ENCODE results near the gene PI16. TPM values are rescaled to one million over a fixed set of nuclear protein-coding genes. Genes with fewer than 3 reads are reported as not detected.

Gene PI16
- total RNA-seq, 1 experiment from 2014 or later = 0.83 TPM

GRCh38 chr6:36967301-36967700, 12.8 kb downstream of the PI16 start:
- H3K79me2 ChIP-seq (ENCODE audit: low read depth) = no peaks in the 10 kb centered on the region
- DNase-seq = no peak
- no peak overlapping the region for H3K4me3 ChIP-seq
- no peaks in the 10 kb centered on the region for H3K9me2 ChIP-seq (ENCODE audit: insufficient read depth)
- H2AFZ ChIP-seq = no peak overlapping the region
- ChIA-PET POLR2A (ENCODE audit: unreplicated experiment) (no interaction called here), CTCF (no interaction called here)
- no peak overlapping the region for H3K27ac ChIP-seq
- H3K4me1 ChIP-seq (replicated peaks; ENCODE audit: insufficient read depth) = no peaks in the 10 kb centered on the region
- no peaks in the 10 kb centered on the region for H3K9me3 ChIP-seq (ENCODE audit: insufficient read depth, low read depth)
- intact Hi-C loops (cut with micrococcal nuclease; ENCODE audit: unreplicated experiment) = no loop called here
- BruUV-seq (replicated peaks) = no TSS peak
- H3K4me2 ChIP-seq = no peak overlapping the region
- H4K20me1 ChIP-seq (ENCODE audit: insufficient read depth) = no peaks in the 10 kb centered on the region
- no peaks in the 10 kb centered on the region for H3K27me3 ChIP-seq (ENCODE audit: insufficient read depth, low read depth)
- peaks cover 18% of the 10 kb centered on the region; the same call in 1 of the 2 replicates for H3F3A ChIP-seq (ENCODE audit: insufficient read depth, low read depth)
- H3K36me3 ChIP-seq (ENCODE audit: low read depth) = peaks cover 4% of the 10 kb centered on the region; the same call in 1 of the 2 replicates
- no peak for TF ChIP-seq EZH2 (IDR thresholded peaks at IDR 0.05; ENCODE audit: low read depth)

- Histone ChIP-seq H3K79me2 (ENCODE audit: low read depth) (no peaks in the 10 kb centered on the region), H3K4me3 (no peak overlapping the region), H3K4me2 (no peak overlapping the region), H3K4me1 (replicated peaks; ENCODE audit: insufficient read depth) (no peaks in the 10 kb centered on the region), H3K36me3 (ENCODE audit: low read depth) (peaks cover 4% of the 10 kb centered on the region; the same call in 1 of the 2 replicates), H3F3A (ENCODE audit: insufficient read depth, low read depth) (peaks cover 18% of the 10 kb centered on the region; the same call in 1 of the 2 replicates), H4K20me1 (ENCODE audit: insufficient read depth) (no peaks in the 10 kb centered on the region), H3K27ac (no peak overlapping the region), H3K9me2 (ENCODE audit: insufficient read depth) (no peaks in the 10 kb centered on the region), H2AFZ (no peak overlapping the region), H3K9me3 (ENCODE audit: insufficient read depth, low read depth) (no peaks in the 10 kb centered on the region), H3K27me3 (ENCODE audit: insufficient read depth, low read depth) (no peaks in the 10 kb centered on the region)
- ChIA-PET POLR2A (ENCODE audit: unreplicated experiment) (no interaction called here), CTCF (no interaction called here)
- TF ChIP-seq CTCF (conservative IDR thresholded peaks at IDR 0.05) (no peak), EZH2 (IDR thresholded peaks at IDR 0.05; ENCODE audit: low read depth) (no peak)
- intact Hi-C loops (cut with micrococcal nuclease; ENCODE audit: unreplicated experiment) = no loop called here
- no peak for DNase-seq
- BruUV-seq (replicated peaks) = no TSS peak
These were observed 13.2 kb downstream of the PI16 start for GRCh38 chr6:36967757-36968156.

- Histone ChIP-seq H3K36me3 (ENCODE audit: low read depth) (peaks cover 4% of the 10 kb centered on the region), H3K4me1 (replicated peaks; ENCODE audit: insufficient read depth) (no peaks in the 10 kb centered on the region)
- no peak for TF ChIP-seq EZH2 (IDR thresholded peaks at IDR 0.05; ENCODE audit: low read depth)
These were observed 13.9 kb downstream of the PI16 start for GRCh38 chr6:36968266-36968977.

GRCh38 chr6:36969240-36969691, 14.7 kb downstream of the PI16 start:
- H3K9me2 ChIP-seq (ENCODE audit: insufficient read depth) = no peaks in the 10 kb centered on the region
- no peak for DNase-seq
- peaks cover 18% of the 10 kb centered on the region; the same call in 1 of the 2 replicates for H3F3A ChIP-seq (ENCODE audit: insufficient read depth, low read depth)
- POLR2A ChIA-PET (ENCODE audit: unreplicated experiment) = no interaction called here
- H3K4me2 ChIP-seq = no peak overlapping the region
- no peaks in the 10 kb centered on the region for H3K4me1 ChIP-seq (replicated peaks; ENCODE audit: insufficient read depth)
- peaks cover 10% of the 10 kb centered on the region for H3K36me3 ChIP-seq (ENCODE audit: low read depth)
- H3K27me3 ChIP-seq (ENCODE audit: insufficient read depth, low read depth) = no peaks in the 10 kb centered on the region
- no TSS peak for BruUV-seq (replicated peaks)
- H3K4me3 ChIP-seq = no peak overlapping the region
- TF ChIP-seq CTCF (conservative IDR thresholded peaks at IDR 0.05) (no peak), EZH2 (IDR thresholded peaks at IDR 0.05; ENCODE audit: low read depth) (no peak)
- no peaks in the 10 kb centered on the region for H3K79me2 ChIP-seq (ENCODE audit: low read depth)
- H2AFZ ChIP-seq = no peak overlapping the region
- H3K27ac ChIP-seq = no peak overlapping the region
- no peaks in the 10 kb centered on the region for H4K20me1 ChIP-seq (ENCODE audit: insufficient read depth)
- intact Hi-C loops (cut with micrococcal nuclease; ENCODE audit: unreplicated experiment) = no loop called here
- CTCF ChIA-PET = no interaction called here
- H3K9me3 ChIP-seq (ENCODE audit: insufficient read depth, low read depth) = no peaks in the 10 kb centered on the region

More at GRCh38 chr6:36968266-36968977, 13.9 kb downstream of the PI16 start:
- Histone ChIP-seq H2AFZ (no peak overlapping the region), H3K9me3 (ENCODE audit: insufficient read depth, low read depth) (no peaks in the 10 kb centered on the region), H3K4me2 (no peak overlapping the region), H3K9me2 (ENCODE audit: insufficient read depth) (no peaks in the 10 kb centered on the region), H3K79me2 (ENCODE audit: low read depth) (no peaks in the 10 kb centered on the region), H3K27me3 (ENCODE audit: insufficient read depth, low read depth) (no peaks in the 10 kb centered on the region), H3K4me3 (no peak overlapping the region), H3F3A (ENCODE audit: insufficient read depth, low read depth) (peaks cover 18% of the 10 kb centered on the region; the same call in 1 of the 2 replicates), H4K20me1 (ENCODE audit: insufficient read depth) (no peaks in the 10 kb centered on the region), H3K27ac (no peak overlapping the region)
- TSS peak; percentile 62 for BruUV-seq (replicated peaks)
- ChIA-PET CTCF (no interaction called here), POLR2A (ENCODE audit: unreplicated experiment) (no interaction called here)
- intact Hi-C loops (cut with micrococcal nuclease; ENCODE audit: unreplicated experiment) = no loop called here
- DNase-seq = no peak
